Astrocyte of the cerebellum (primary cell): Measurements from ENCODE around the gene CXCL5.

ENCODE experiments used
- DNase-seq: peaks from one replicate; pipeline ENCODE4 v3.0.0-alpha.2; 2011; ENCODE audit warnings: low read depth
- H3K4me3 ChIP-seq: 2 replicates; pipeline ENCODE4 v1.5.1; 2011; ENCODE audit warnings: mild to moderate bottlenecking, low read depth, low read length, moderate library complexity
- CTCF ChIP-seq: IDR thresholded peaks from 2 replicates; pipeline ENCODE4 v1.5.1; 2012; ENCODE audit warnings: low read length, low read depth, moderate library complexity, mild to moderate bottlenecking; ENCODE audit errors: missing control alignments
- in situ Hi-C: cut with HindIII; loops from 2 replicates; pipeline ENCODE4 v1.10.0; 2017; ENCODE audit warnings: low sequenced_read_pairs

CXCL5 gene

GRCh38 chr4:74018116-74018515 is 19.6 kb upstream of the CXCL5 start:
- H3K4me3 ChIP-seq, result no peak overlapping the region
- no peak for DNase-seq
- in situ Hi-C loops, result no loop called here
- no peak for TF ChIP-seq CTCF

- no peak for DNase-seq
- in situ Hi-C loops, result no loop called here
- no peak overlapping the region for H3K4me3 ChIP-seq
- TF ChIP-seq CTCF, result no peak
Measured at GRCh38 chr4:74016068-74016467, 17.6 kb upstream of the CXCL5 start.

GRCh38 chr4:74015126-74015780 is 16.8 kb upstream of the CXCL5 start:
- no peak for TF ChIP-seq CTCF
- in situ Hi-C loops, result no loop called here
- DNase-seq, result no peak
- no peak overlapping the region for H3K4me3 ChIP-seq

GRCh38 chr4:74014332-74014731 is 15.9 kb upstream of the CXCL5 start:
- H3K4me3 ChIP-seq, result no peak overlapping the region
- TF ChIP-seq CTCF, result no peak
- in situ Hi-C loops, result no loop called here
- DNase-seq, result no peak

GRCh38 chr4:74013264-74013663 is 14.8 kb upstream of the CXCL5 start:
- in situ Hi-C loops, result no loop called here
- no peak overlapping the region for H3K4me3 ChIP-seq
- DNase-seq, result no peak
- no peak for TF ChIP-seq CTCF

GRCh38 chr4:74012130-74012529 is 13.7 kb upstream of the CXCL5 start:
- in situ Hi-C loops, result no loop called here
- H3K4me3 ChIP-seq, result no peak overlapping the region
- TF ChIP-seq CTCF, result no peak
- no peak for DNase-seq
